ENCODE results near the gene SEPSECS.

Gene SEPSECS

GRCh38 chr4:25160714-25161592 is 704 bp upstream of the SEPSECS start:
- intact Hi-C loops (cut with DNase I) = loop anchor here (1.0 to 5.0 kb wide), 3 partner anchors 71 to 179 kb away; partner anchors contain the start of genes PI4K2B and ZCCHC4

GRCh38 chr4:25158817-25159216 is 1.4 kb downstream of the SEPSECS start:
- intact Hi-C loops (cut with DNase I) = no loop called here
- DNase-seq = no peak

More at GRCh38 chr4:25160714-25161592, 704 bp upstream of the SEPSECS start:
- no peak for DNase-seq

DNA sequence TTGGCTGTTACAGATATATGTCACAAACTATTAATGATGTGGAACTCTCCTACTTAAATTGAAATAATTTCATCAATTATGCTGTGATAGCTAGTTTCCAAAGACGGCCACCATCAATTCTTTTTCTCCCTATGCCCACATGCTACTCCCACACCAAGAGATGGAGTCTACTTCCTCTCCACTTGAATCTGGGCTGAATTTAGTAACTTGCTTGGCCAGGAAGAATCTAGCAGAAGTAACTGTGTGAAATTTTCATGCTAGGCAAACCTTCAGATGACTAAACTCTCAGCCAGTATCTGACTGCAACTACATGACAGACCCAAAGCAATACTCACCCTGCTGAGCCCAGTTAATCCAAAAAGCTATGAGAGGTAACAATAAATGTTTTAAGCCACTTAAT is 3.2 kb downstream of the SEPSECS start:
- intact Hi-C loops (cut with DNase I) = no loop called here
- no peak for DNase-seq

DNA sequence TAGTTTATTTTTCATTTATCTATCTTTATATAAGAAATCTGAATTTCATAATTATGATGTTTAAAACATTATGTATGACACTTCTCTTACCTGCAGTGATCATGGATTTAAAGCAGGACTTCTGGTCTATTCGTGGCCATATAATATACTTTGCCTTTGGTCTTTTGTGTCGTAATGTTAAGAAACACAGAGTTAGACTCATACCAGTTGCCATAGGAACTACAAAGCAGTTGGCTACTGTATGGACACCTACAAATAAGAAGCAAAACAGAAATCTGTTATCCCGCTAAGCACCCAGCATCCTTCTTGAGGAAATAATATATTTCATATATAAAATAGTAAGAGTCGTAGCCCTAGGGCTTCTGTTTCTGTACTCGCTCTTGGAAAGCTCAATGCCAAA is 4.3 kb downstream of the SEPSECS start:
- intact Hi-C loops (cut with DNase I) = no loop called here
- DNase-seq = no peak

DNA sequence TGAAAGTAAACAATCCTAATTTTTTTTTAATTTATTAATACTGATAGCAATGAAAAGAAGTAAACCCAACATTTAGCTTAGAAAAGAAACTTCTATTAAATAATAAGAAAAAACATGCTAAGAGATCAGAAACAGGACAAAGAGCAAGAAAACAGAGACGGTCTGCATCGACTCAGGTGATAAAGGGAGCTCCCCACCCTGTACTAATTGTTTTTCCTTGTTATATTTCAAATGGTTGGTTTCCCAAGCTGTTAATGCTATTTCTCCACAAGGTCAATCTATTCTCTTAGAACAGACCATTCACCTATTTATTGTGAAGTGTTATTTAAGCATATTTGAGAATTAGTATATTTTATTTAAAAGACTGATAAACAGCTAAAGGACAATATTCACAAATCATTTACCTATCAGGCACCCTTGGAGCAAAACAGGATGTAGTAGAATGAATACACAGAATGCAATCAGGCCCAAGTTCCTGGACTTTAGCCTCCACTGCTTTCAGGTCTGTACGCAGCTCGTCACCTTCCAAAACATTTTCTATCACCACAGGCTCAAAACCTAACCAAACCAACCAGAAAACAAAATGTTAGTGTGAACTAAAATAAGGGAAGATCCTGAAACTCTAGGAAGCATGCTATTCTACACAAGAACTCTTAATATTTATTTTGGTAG is 5.5 kb downstream of the SEPSECS start:
- no peak for DNase-seq
- intact Hi-C loops (cut with DNase I) = no loop called here

- DNase-seq = no peak
- intact Hi-C loops (cut with DNase I) = no loop called here
Observed at GRCh38 chr4:25146076-25146475, 14.2 kb downstream of the SEPSECS start.

- DNase-seq = no peak
- intact Hi-C loops (cut with DNase I) = no loop called here
Observed at GRCh38 chr4:25144870-25145481, 15.3 kb downstream of the SEPSECS start.

DNA sequence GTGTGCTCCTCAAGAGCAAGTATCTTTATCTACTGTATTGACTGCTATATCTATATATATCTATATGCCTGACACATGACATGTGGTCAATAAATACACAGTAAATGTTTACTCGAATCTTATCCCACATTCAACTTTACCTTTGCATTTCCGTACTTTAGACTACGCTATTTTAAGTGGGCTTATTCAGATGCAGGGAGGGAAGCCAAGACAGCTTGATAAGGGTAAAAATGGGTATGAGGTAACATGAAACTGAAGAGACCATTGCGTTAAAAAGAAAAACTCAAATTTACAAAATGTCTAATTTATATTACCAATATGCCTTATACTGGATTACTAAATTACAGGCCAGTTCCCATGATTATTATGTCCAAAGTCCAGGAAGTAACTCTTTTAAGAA is 17.8 kb downstream of the SEPSECS start:
- DNase-seq = no peak
- intact Hi-C loops (cut with DNase I) = no loop called here

GRCh38 chr4:25141592-25141991 is 18.7 kb downstream of the SEPSECS start:
- intact Hi-C loops (cut with DNase I) = no loop called here
- DNase-seq = no peak

- intact Hi-C loops (cut with DNase I) = no loop called here
- no peak for DNase-seq
Observed at GRCh38 chr4:25133132-25133531, 27.1 kb downstream of the SEPSECS start.

- DNase-seq = no peak
- intact Hi-C loops (cut with DNase I) = no loop called here
Observed at GRCh38 chr4:25131926-25132325, 28.3 kb downstream of the SEPSECS start.

- DNase-seq = no peak
Observed at GRCh38 chr4:25131381-25131780, 28.9 kb downstream of the SEPSECS start.

GRCh38 chr4:25129917-25130316 is 30.3 kb downstream of the SEPSECS start:
- intact Hi-C loops (cut with DNase I) = no loop called here

More at GRCh38 chr4:25131381-25131780, 28.9 kb downstream of the SEPSECS start:
- intact Hi-C loops (cut with DNase I) = no loop called here

DNA sequence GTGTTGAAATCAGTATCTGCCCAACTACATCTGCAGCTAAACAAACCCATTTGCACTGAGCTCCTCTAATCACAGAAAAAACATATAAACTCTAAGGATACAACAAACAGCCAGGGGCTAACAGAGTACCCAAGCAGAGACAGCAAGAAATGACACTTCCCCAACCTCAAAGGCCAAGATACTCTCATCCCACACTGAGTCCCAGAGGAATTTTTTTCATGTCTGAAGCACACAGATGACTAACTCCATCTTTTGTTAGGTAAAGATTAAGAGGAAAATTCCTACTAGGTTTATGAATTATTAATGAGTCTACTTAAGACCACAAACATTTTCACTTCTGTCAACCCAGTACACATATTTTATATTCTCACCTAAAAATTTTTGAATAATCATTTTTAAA is 31.6 kb downstream of the SEPSECS start:
- no peak for DNase-seq
- intact Hi-C loops (cut with DNase I) = no loop called here

More at GRCh38 chr4:25129917-25130316, 30.3 kb downstream of the SEPSECS start:
- DNase-seq = no peak

DNA sequence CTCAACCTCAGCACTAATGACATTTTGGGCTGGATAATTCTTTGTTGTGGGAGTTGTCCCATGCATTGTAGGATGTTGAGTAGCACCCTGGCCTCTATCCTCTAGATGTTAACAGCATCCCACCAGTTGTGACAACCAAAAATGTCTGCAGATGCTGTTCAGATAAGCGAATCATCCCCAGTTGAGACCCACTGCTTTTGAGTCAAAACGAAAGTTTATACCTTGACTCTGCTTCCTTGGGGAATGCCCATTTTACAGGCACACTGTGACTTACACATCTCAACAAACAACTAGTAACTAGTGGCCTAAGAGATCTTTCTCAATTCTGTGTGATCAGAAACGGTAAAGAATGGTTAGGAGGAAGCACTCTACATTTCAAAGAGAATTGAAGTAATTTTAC is 37.0 kb downstream of the SEPSECS start:
- DNase-seq = no peak
- intact Hi-C loops (cut with DNase I) = no loop called here

- no peak for DNase-seq
- intact Hi-C loops (cut with DNase I) = no loop called here
Observed at GRCh38 chr4:25120146-25120940, 39.9 kb downstream of the SEPSECS start.

DNA sequence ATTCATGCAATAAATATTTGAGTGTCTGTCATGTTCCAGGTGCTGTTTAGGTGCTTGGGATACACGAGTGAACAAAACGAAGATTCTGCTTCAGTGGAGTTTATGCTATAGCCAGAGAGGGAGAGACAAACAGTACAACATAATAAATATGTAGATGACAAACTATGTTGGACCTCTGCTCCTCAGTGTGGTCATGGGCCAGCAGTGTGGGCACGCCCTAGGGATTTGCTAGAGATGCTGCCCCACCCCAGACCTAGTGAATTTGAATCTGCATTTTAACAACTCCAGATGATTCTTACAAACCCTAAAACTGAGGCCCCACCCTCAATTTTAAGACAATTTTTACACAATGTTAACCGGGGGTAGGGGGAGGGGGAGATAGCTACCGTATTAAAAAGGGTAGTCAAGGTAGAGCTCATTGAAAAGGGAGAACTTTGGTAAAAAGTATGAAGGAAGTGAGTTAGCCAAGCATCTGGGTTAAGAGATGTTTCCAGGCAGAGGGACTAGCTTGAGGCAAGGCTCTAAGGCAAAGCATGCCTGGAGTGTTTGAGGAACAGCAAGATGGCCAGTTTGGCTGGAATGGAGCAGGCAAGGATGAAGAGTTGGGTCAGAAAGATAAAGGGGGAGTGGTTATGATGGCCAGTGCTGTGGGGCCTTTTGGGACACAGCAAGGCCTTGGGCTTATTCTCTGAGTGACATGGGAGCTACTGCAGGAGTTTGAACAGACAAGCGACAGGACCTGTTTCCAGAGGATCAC is 42.4 kb downstream of the SEPSECS start:
- no peak for DNase-seq
- intact Hi-C loops (cut with DNase I) = no loop called here

DNA sequence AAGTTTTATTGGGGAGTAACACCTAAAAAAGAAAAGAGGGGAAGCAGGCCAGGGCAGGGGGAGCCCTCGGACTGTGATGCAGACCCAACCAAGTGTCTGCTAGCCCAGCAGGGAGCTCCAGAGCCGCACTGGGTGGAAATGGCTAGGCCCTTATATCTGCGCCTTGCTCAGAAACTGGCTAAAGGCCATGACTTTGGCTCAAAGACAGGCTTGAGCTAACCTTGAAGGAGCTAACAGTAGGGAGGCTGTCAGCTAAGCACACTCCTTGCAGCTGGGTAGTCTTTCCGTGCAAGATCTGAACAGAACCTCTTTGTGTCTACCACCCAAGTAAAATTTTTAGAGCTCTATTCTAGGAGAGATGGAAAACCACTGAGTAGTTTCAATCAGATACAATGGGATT is 43.0 kb downstream of the SEPSECS start:
- no peak for DNase-seq
- intact Hi-C loops (cut with DNase I) = no loop called here

All from posterior cingulate gyrus (tissue), 11 donors.